SK-N-MC (cell line): ENCODE results near the gene CUX1.

Source experiments
- EZH2 ChIP-seq: fragments of 200-600 bp; sonication (generic); IDR thresholded peaks from one replicate; pipeline ENCODE4 v1.6.1; 2017; ENCODE audit warnings: antibody characterized with exemption
- POLR2AphosphoS5 ChIP-seq: IDR thresholded peaks from 2 replicates; pipeline ENCODE4 v1.6.1; 2012; ENCODE audit warnings: mild to moderate bottlenecking, low read depth, low read length, borderline replicate concordance

DNA sequence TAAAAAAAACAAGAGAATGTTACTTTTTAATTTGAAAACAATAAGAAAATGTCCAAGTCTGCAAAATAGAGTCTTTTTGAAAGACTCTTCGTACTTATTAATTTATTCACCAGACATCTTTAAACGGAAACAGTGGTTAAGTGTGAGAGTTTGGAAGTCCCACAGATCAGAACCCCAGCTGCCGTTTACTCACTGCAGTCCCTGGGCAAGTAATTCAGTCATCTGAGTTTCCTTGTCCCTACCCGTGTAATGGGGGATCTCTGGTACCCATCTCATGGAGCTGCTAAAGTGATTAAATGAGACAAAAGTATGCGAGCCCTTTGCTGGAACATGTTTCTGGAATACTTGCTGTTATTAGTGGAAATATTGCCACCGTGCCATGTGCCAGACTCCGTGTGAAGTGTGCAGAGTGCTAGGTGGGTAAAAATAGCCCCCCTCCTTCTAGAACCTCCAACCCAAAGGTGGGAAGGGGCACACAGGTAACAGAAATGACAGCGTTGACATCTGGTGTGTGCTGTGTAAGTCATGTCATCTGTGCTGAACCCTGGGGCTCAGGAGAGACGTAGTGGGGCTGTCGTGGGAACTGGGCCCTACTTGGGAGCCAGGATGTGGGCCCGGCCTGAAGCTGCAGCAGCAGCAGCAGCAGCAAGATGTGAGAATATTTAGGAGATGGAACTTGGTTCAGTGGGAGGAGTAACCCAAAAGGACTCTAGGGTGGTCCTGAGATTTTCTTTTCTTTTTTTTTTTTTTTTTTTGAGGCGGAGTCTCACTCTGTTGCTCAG, 140.5 kb downstream of the CUX1 start:
- no peak for TF ChIP-seq POLR2AphosphoS5
- TF ChIP-seq EZH2: no peak
